Measurements from ENCODE around the gene SEC23IP.

SEC23IP gene

GRCh38 chr10:119989966-119990365 lies 97.4 kb downstream of the SEC23IP start:
- H3K4me3 ChIP-seq (ENCODE audit: low read depth, low read length): no peak overlapping the region
- in situ Hi-C loops (cut with HindIII; ENCODE audit: low sequenced_read_pairs): no loop called here
- TF ChIP-seq CTCF (IDR thresholded peaks at IDR 0.05; ENCODE audit: low read depth, low read length): no peak
- DNase-seq (ENCODE audit: low read depth, low spot score): no peak

DNA sequence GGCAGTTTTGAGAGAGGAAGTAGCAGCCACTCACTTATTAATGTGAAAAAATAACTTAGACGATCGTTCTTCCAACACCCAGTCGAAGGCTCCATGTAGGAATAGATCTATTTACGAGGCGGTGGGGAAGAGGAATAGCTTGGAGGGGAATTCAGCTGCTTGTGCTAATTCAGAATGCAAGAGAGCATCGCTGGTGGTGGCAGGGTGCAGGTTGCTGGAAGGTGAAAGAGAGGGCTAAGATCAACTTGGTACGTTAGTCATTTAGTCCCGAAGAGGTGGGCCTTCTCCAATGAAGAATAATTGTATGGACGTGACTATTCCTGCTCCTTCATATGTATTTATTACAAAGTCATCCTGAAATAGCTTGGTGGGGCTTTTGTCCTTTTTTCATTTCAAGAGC lies 98.5 kb downstream of the SEC23IP start:
- in situ Hi-C loops (cut with HindIII; ENCODE audit: low sequenced_read_pairs): no loop called here
- H3K4me3 ChIP-seq (ENCODE audit: low read depth, low read length): no peak overlapping the region
- no peak for TF ChIP-seq CTCF (IDR thresholded peaks at IDR 0.05; ENCODE audit: low read depth, low read length)
- DNase-seq (ENCODE audit: low read depth, low spot score): no peak

DNA sequence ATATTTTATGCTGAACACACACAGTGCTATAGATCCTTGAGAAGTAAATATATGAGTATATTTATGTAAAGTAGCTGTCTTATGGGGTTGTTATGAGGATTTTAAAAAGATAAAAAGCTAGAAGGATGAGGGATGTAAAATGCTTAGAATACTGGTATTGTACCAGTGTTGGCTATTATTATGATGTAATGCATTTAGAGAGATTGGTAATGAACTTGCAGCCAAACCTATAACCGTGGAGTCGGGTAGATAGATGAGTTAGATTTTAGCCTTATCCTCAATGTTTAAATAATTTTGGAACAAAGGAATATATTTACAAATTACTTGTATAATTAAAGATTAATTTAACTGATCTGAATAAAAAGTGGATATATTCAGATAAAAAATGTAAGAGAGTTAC lies 99.3 kb downstream of the SEC23IP start:
- DNase-seq (ENCODE audit: low read depth, low spot score): no peak
- in situ Hi-C loops (cut with HindIII; ENCODE audit: low sequenced_read_pairs): no loop called here
- H3K4me3 ChIP-seq (ENCODE audit: low read depth, low read length): no peak overlapping the region
- TF ChIP-seq CTCF (IDR thresholded peaks at IDR 0.05; ENCODE audit: low read depth, low read length): no peak

All from astrocyte of the spinal cord (primary cell).